ENCODE measurements around the gene ZNF630. TPM values are rescaled to one million over a fixed set of nuclear protein-coding genes. Genes with fewer than 3 reads are reported as not detected.
"Not testable (repeated sequence)": the region's sequence is repeated elsewhere in the genome, so short reads cannot be mapped to it uniquely, and the experiment has no call there.

The ZNF630 gene
- total RNA-seq, 1 experiment from 2014 or later: 3.0 TPM

- intact Hi-C loops (cut with micrococcal nuclease; ENCODE audit: unreplicated experiment); in situ Hi-C loops (cut with HindIII; ENCODE audit: low pct_unique_long_range_greater_than_20kb, low sequenced_read_pairs); DNase-seq (ENCODE audit: low read depth, low spot score); H3K27ac ChIP-seq (ENCODE audit: low read length); H3K4me3 ChIP-seq (ENCODE audit: low read depth in 2 of 2, low read length in 2 of 2); H3K9me3 ChIP-seq (ENCODE audit: control insufficient read depth, insufficient read depth, low read depth, low read length); H3K36me3 ChIP-seq (ENCODE audit: control insufficient read depth, insufficient read depth, low read length); H3K4me1 ChIP-seq (ENCODE audit: control insufficient read depth, insufficient read depth, low read length); BruUV-seq (replicated peaks); ATAC-seq; CTCF ChIA-PET; POLR2A ChIA-PET; H3K27me3 ChIP-seq (ENCODE audit: control insufficient read depth, insufficient read depth, low read length): not testable (repeated sequence)
Observed at GRCh38 chrX:48009445-48009960, 61.9 kb downstream of the ZNF630 start.

Other genes with a start within 250 kb of the ZNF630 start
- 10.7 TPM for gene ZNF81, start 234.7 kb downstream of the ZNF630 start, total RNA-seq (2021; ENCODE audit: unreplicated experiment)
- gene ZNF182, start 67.7 kb downstream of the ZNF630 start, total RNA-seq (2021; ENCODE audit: unreplicated experiment): 11.1 TPM
- gene SPACA5, start 64.7 kb downstream of the ZNF630 start, total RNA-seq (2021; ENCODE audit: unreplicated experiment): not detected
- gene SPACA5B, start 59.0 kb upstream of the ZNF630 start, total RNA-seq (2021; ENCODE audit: unreplicated experiment): not detected
- not detected for gene SSX5, start 125.2 kb upstream of the ZNF630 start, total RNA-seq (2021; ENCODE audit: unreplicated experiment)
- 0.13 TPM for gene SSX1, start 183.8 kb upstream of the ZNF630 start, total RNA-seq (2021; ENCODE audit: unreplicated experiment)